Gastroesophageal sphincter (tissue), 3 donors: ENCODE data around the gene HS6ST2.

Experiments used
- EP300 ChIP-seq: sonication (generic); formaldehyde crosslinking; IDR thresholded peaks from one replicate; pipeline ENCODE4 v1.6.1; 2017; ENCODE audit warnings: antibody characterized with exemption, mild to moderate bottlenecking
- TF ChIP-seq, protein P1 (sequence below), 4 experiments: fragments of 200-600 bp in 2 of 4; fragments of 450-650 bp in 2 of 4; sonication (generic) in 1 of 4; IDR thresholded peaks; one replicate each; pipeline ENCODE4 v1.5.1; 2017 to 2019; ENCODE audit warnings: antibody characterized with exemption in 4 of 4, mild to moderate bottlenecking in 2 of 4, moderate library complexity in 2 of 4

DNA sequence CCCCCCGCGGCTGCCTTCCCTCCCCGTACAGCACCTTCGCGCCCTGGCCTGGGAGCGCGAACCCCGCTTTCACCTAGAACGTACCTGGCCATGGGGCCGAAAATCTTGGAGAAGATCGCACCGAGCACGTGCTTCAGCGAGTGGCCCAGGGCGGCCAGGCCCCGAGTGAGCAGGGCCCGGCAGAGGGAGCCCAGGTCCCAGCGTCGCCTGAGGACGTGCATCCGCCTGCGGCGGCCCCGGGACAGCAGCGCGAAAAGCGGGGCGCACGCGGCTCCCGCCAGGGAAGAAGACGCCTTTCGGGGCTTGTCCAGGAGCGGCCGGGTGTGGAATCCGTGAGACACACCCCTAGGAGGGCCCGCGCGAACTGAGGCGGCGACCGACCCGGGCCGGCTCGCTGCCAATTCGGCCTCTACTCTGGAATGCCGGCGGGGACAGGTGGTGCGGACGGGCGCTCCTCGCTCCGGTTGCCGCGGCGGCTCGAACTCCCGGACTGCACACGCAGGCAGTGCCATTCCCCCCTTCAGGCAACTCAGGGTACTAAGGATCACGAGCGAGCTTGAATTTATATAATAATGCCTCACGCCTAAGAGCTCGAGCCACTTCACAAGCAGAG is at the start of gene HS6ST2:
- TF ChIP-seq, protein P1, sequence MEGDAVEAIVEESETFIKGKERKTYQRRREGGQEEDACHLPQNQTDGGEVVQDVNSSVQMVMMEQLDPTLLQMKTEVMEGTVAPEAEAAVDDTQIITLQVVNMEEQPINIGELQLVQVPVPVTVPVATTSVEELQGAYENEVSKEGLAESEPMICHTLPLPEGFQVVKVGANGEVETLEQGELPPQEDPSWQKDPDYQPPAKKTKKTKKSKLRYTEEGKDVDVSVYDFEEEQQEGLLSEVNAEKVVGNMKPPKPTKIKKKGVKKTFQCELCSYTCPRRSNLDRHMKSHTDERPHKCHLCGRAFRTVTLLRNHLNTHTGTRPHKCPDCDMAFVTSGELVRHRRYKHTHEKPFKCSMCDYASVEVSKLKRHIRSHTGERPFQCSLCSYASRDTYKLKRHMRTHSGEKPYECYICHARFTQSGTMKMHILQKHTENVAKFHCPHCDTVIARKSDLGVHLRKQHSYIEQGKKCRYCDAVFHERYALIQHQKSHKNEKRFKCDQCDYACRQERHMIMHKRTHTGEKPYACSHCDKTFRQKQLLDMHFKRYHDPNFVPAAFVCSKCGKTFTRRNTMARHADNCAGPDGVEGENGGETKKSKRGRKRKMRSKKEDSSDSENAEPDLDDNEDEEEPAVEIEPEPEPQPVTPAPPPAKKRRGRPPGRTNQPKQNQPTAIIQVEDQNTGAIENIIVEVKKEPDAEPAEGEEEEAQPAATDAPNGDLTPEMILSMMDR (IDR thresholded peaks at IDR 0.05), result no peak
- no peak for TF ChIP-seq EP300
